ENCODE measurements around the gene NOTO.

NOTO gene

GRCh38 chr2:73215254-73215653, 12.9 kb downstream of the NOTO start:
- no peak for DNase-seq (ENCODE audit: extremely low spot score)
- TF ChIP-seq TARDBP (IDR thresholded peaks at IDR 0.05) = no peak
- TF ChIP-seq ZNF384 (IDR thresholded peaks at IDR 0.05) = no peak
- no peak for TF ChIP-seq FOXA1 (IDR thresholded peaks at IDR 0.05)
- TF ChIP-seq PKNOX1 (IDR thresholded peaks at IDR 0.05) = no peak
- no peak for TF ChIP-seq ARNT (IDR thresholded peaks at IDR 0.05)
- TF ChIP-seq SUZ12 (IDR thresholded peaks at IDR 0.05) = no peak
- no peak for TF ChIP-seq SP1 (IDR thresholded peaks at IDR 0.05)
- ChIA-PET POLR2A (interaction anchor here (0.7 to 7.5 kb wide), 2 partner anchors 19 to 38 kb away, joined by 3 to 53 read pairs; partner anchors contain the start of genes CCT7 and PRADC1), CTCF (no interaction called here)

GRCh38 chr2:73217160-73217559, 14.8 kb downstream of the NOTO start:
- ChIA-PET POLR2A (interaction anchor here (7.5 kb wide), 1 partner anchor 17 kb away, joined by 53 read pairs; the partner anchor contains the start of genes CCT7 and PRADC1), CTCF (no interaction called here)
- no peak for TF ChIP-seq SP1 (IDR thresholded peaks at IDR 0.05)
- no peak for TF ChIP-seq LEF1 (IDR thresholded peaks at IDR 0.05; ENCODE audit: borderline replicate concordance)
- no peak for TF ChIP-seq ELF4 (IDR thresholded peaks at IDR 0.05)
- no peak for TF ChIP-seq TARDBP (IDR thresholded peaks at IDR 0.05)
- TF ChIP-seq ZNF384 (IDR thresholded peaks at IDR 0.05) = no peak
- no peak for DNase-seq (ENCODE audit: extremely low spot score)

- DNase-seq (ENCODE audit: extremely low spot score) = no peak
- CTCF ChIA-PET = interaction anchor here (0.5 to 0.7 kb wide), 2 partner anchors 74 to 300 kb away, joined by 3 to 4 read pairs; no protein-coding TSS in a partner anchor
- TF ChIP-seq NFRKB (IDR thresholded peaks at IDR 0.05) = no peak
- TF ChIP-seq ELF4 (IDR thresholded peaks at IDR 0.05) = no peak
- no peak for TF ChIP-seq L3MBTL2 (conservative IDR thresholded peaks at IDR 0.05)
- no peak for TF ChIP-seq FOXK2 (IDR thresholded peaks at IDR 0.05)
- no peak for TF ChIP-seq PKNOX1 (IDR thresholded peaks at IDR 0.05)
- no peak for TF ChIP-seq CTBP1 (IDR thresholded peaks at IDR 0.05; ENCODE audit: borderline replicate concordance)
- TF ChIP-seq FOXM1 (IDR thresholded peaks at IDR 0.05; ENCODE audit: borderline replicate concordance) = no peak
- no peak for TF ChIP-seq FOXA1 (IDR thresholded peaks at IDR 0.05)
- no peak for TF ChIP-seq LEF1 (IDR thresholded peaks at IDR 0.05; ENCODE audit: borderline replicate concordance)
- no peak for TF ChIP-seq SP1 (IDR thresholded peaks at IDR 0.05)
- no peak for TF ChIP-seq BHLHE40 (IDR thresholded peaks at IDR 0.05; ENCODE audit: borderline replicate concordance)
- TF ChIP-seq ZNF384 (IDR thresholded peaks at IDR 0.05) = no peak
- no peak for TF ChIP-seq SUZ12 (IDR thresholded peaks at IDR 0.05)
- TF ChIP-seq HDGF (IDR thresholded peaks at IDR 0.05; ENCODE audit: borderline replicate concordance) = no peak
- TF ChIP-seq TARDBP (IDR thresholded peaks at IDR 0.05) = no peak
- TF ChIP-seq ARNT (IDR thresholded peaks at IDR 0.05) = no peak
- POLR2A ChIA-PET = interaction anchor here (7.5 kb wide), 1 partner anchor 16 kb away, joined by 53 read pairs; the partner anchor contains the start of genes CCT7 and PRADC1
Measured at GRCh38 chr2:73217826-73218225, 15.5 kb downstream of the NOTO start.

GRCh38 chr2:73218298-73218697, 15.9 kb downstream of the NOTO start:
- ChIA-PET CTCF (interaction anchor here (0.5 to 0.7 kb wide), 2 partner anchors 73 to 300 kb away, joined by 3 to 4 read pairs; no protein-coding TSS in a partner anchor), POLR2A (interaction anchor here (7.5 kb wide), 1 partner anchor 16 kb away, joined by 53 read pairs; the partner anchor contains the start of genes CCT7 and PRADC1)
- TF ChIP-seq CTBP1 (IDR thresholded peaks at IDR 0.05; ENCODE audit: borderline replicate concordance) = no peak
- no peak for TF ChIP-seq TARDBP (IDR thresholded peaks at IDR 0.05)
- TF ChIP-seq FOXM1 (IDR thresholded peaks at IDR 0.05; ENCODE audit: borderline replicate concordance) = no peak
- no peak for TF ChIP-seq L3MBTL2 (conservative IDR thresholded peaks at IDR 0.05)
- no peak for TF ChIP-seq ELF4 (IDR thresholded peaks at IDR 0.05)
- TF ChIP-seq NFRKB (IDR thresholded peaks at IDR 0.05) = no peak
- no peak for TF ChIP-seq ZNF384 (IDR thresholded peaks at IDR 0.05)
- no peak for TF ChIP-seq BHLHE40 (IDR thresholded peaks at IDR 0.05; ENCODE audit: borderline replicate concordance)
- TF ChIP-seq LEF1 (IDR thresholded peaks at IDR 0.05; ENCODE audit: borderline replicate concordance) = no peak
- TF ChIP-seq SP1 (IDR thresholded peaks at IDR 0.05) = no peak
- DNase-seq (ENCODE audit: extremely low spot score) = no peak

GRCh38 chr2:73223821-73224220, 21.4 kb downstream of the NOTO start:
- TF ChIP-seq ARNT (IDR thresholded peaks at IDR 0.05) (no peak), SP1 (IDR thresholded peaks at IDR 0.05) (no peak), PKNOX1 (IDR thresholded peaks at IDR 0.05) (no peak), NFRKB (IDR thresholded peaks at IDR 0.05) (no peak), SUZ12 (IDR thresholded peaks at IDR 0.05) (no peak), FOXA1 (IDR thresholded peaks at IDR 0.05) (no peak), ELF4 (IDR thresholded peaks at IDR 0.05) (no peak), L3MBTL2 (conservative IDR thresholded peaks at IDR 0.05) (no peak), CTBP1 (IDR thresholded peaks at IDR 0.05; ENCODE audit: borderline replicate concordance) (no peak), BHLHE40 (IDR thresholded peaks at IDR 0.05; ENCODE audit: borderline replicate concordance) (no peak), FOXK2 (IDR thresholded peaks at IDR 0.05) (no peak), ZNF384 (IDR thresholded peaks at IDR 0.05) (no peak), TARDBP (IDR thresholded peaks at IDR 0.05) (no peak), LEF1 (IDR thresholded peaks at IDR 0.05; ENCODE audit: borderline replicate concordance) (no peak), FOXM1 (IDR thresholded peaks at IDR 0.05; ENCODE audit: borderline replicate concordance) (no peak), HDGF (IDR thresholded peaks at IDR 0.05; ENCODE audit: borderline replicate concordance) (no peak)
- ChIA-PET CTCF (no interaction called here), POLR2A (interaction anchor here (0.9 to 2.6 kb wide), 2 partner anchors 9 to 10 kb away, joined by 3 to 10 read pairs; partner anchors contain the start of genes CCT7 and PRADC1)
- no peak for DNase-seq (ENCODE audit: extremely low spot score)

All from HEK293T (cell line).